Measurements from ENCODE around the gene CAST.

DNA sequence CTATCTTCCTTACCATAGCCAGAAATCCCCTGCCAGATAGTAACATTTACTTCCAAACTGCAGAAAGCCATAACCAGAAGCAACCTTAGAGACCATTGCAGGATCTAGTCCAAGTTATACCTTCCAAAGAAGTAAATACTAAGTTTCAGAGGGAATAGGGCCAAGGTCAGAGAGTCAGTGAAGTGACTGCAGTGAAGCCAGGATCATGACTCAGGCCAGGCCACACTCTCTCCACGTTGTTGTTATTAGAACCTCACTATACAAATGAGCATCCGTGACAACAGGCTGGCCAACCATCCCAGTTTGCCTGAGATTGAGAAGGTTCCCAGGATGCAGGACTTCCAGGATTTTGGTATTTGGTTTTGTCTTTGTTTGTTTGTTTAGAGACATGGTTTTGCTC lies 134.3 kb downstream of the CAST start:
- no peak for TF ChIP-seq POLR2A (IDR thresholded peaks at IDR 0.05; ENCODE audit: low read length)
- no peak for TF ChIP-seq GATA1 (IDR thresholded peaks at IDR 0.05; ENCODE audit: low read depth, low read length)

All from erythroblast (primary cell).